ENCODE results near the gene CEP170B.
"Not testable (repeated sequence)": the region's sequence is repeated elsewhere in the genome, so short reads cannot be mapped to it uniquely, and the experiment has no call there.

The CEP170B gene

DNA sequence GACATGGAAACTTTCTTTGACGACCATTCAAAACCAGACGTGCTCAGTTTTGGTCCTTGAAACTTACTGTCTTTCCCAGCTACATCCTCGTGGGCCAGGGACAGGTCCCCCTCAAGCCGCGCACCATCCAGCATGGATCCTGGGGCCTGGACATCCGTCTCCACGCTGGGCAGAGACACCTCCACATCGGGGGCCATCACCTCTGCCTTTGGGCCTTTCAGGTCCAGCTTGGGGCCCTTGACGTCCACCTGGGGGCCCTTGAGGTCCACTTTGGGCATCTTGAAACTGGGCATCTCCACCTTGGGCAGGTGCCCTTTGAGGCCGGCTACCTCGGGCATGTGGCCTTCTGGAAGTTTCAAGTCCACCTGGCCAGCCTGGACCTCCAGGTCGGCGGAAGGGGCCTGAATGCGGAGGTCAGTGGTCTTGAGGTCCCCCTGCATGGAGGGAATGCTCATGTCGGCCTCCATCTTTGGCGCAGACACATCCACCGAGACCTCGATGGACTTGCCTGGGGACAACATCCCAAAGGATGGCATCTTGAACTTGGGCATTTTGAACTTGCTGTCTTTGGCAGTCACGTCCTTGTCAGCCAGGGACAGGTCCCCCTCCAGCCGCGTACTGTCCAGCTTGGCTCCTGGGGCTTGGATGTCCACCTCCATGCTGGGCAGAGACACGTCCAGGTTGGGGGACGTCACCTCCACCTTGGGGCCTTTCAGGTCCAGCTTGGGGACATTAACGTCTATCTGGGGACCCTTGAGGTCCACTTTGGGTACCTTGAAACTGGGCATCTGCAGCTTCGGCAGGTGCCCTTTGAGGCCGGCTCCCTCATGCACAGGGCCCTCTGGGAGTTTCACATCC lies 76.7 kb downstream of the CEP170B start:
- no peak for DNase-seq (ENCODE audit: low read depth in 3 of 3, low spot score in 1 of 3)

GRCh38 chr14:104942586-104942985 lies 77.5 kb downstream of the CEP170B start:
- DNase-seq (ENCODE audit: low read depth in 3 of 3, low spot score in 1 of 3) = no peak

DNA sequence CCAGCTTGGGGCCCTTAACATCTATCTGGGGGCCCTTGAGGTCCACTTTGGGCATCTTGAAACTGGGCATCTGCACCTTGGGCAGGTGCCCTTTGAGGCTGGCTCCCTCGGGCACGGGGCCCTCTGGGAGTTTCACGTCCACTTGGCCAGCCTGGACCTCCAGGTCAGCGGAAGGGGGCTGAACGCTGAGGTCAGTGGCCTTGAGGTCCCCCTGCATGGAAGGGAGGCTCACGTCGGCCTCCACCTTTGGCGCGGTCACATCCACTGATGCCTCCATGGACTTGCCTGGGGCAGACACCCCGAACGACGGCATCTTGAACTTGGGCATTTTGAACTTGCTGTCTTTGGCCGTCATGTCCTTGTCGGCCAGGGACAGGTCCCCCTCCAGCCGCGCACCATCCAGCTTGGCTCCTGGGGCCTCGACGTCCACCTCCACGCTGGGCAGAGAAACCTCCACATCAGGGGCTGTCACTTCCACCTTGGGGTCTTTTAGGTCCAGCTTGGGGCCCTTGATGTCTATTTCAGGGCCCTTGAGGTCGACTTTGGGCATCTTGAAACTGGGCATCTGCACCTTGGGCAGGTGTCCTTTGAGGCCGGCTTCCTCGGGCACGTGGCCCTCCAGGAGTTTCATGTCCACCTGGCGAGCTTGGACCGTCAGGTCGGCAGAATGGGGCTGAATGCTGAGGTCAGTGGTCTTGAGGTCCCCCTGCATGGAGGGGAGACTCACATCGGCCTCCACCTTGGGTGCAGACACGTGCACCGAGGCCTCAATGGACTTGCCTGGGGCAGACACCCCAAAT lies 78.3 kb downstream of the CEP170B start:
- DNase-seq (ENCODE audit: low read depth in 3 of 3, low spot score in 1 of 3) = not testable (repeated sequence)

DNA sequence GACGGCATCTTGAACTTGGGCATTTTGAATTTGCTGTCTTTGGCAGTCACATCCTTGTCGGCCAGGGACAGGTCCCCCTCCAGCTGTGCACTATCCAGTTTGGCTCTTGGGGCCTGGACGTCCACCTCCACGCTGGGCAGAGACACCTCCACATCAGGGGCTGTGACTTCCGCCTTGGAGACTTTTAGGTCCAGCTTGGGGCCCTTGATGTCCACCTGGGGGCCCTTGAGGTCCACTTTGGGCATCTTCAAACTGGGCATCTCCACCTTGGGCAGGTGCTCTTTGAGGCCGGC lies 78.9 kb downstream of the CEP170B start:
- DNase-seq (ENCODE audit: low read depth in 3 of 3, low spot score in 1 of 3) = not testable (repeated sequence)

DNA sequence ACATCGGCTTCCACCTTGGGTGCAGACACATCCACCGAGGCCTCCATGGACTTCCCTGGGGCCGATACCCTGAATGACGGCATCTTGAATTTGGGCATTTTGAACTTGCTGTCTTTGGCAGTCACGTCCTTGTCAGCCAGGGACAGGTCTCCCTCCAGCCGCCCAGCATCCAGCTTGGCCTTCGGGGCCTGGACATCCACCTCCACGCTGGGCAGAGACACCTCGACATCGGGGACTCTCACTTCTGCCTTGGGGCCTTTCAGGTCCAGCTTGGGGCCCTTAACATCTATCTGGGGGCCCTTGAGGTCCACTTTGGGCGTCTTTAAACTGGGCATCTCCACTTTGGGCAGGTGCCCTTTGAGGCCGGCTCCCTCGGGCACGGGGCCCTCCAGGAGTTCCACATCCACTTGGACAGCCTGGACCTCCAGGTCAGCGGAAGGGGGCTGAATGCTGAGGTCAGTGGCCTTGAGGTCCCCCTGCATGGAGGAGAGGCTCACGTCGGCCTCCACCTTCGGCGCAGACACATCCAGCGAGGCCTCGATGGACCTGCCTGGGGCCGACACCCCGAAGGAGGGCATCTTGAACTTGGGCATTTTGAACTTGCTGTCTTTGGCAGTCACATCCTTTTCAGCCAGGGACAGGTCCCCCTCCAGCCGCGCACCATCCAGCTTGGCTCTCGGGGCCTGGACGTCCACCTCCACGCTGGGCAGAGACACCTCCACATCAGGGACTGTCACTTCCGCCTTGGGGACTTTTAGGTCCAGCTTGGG lies 79.6 kb downstream of the CEP170B start:
- DNase-seq (ENCODE audit: low read depth in 3 of 3, low spot score in 1 of 3) = not testable (repeated sequence)

DNA sequence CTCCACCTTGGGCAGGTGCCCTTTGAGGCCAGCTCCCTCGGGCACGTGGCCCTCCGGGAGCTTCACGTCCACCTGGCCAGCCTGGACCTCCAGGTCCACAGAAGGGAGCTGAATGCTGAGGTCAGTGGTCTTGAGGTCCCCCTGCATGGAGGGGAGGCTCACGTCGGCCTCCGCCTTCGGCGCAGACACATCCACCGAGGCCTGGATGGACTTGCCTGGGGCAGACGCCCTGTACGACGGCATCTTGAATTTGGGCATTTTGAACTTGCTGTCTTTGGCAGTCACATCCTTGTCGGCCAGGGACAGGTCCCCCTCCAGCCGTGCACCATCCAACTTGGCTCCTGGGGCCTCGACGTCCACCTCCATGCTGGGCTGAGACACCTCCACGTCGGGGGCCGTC lies 80.2 kb downstream of the CEP170B start:
- DNase-seq (ENCODE audit: low read depth in 3 of 3, low spot score in 1 of 3) = not testable (repeated sequence)

Data from stimulated activated CD4-positive, alpha-beta T cell treated with anti-CD3 and anti-CD28 coated beads, TNF-alpha, amount 100 ng/mL, for 1 hour (primary cell).